ENCODE measurements around the gene SLC34A1.

DNA sequence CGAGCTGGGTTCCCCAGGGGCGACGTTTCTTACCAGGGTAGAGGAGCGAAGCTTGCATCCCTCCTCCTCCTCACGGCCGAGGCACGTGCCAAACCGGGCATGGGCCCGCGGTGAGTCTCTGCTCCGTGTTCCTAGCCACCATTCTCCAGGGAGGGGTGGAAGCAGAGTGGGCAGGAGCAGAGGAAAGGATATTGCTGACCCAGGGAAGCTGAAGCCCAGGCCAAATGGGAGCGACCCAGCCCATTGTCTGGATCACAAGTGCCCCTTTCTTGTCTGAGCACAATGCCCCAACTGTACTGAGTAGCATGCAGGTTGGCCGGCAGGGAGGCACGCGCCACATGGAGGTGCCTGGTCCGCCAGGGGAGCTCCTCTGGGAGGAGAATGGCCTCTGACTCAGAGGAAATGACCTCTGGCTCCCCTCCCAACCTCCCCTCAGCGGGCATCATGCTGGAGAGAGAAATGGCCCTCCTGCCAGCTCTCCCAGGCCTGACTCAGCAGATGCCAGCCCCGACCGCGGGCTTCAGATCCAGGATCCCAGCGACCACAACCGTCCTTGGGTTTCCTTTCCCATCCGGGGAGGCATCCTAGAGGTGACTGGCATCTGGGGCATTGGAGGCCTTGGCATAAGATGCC is 63.5 kb downstream of the SLC34A1 start:
- 0 out of 2 replicates have a peak, but pooled peaks have one; percentile 40 for TF ChIP-seq ARNTL (CRISPR knock-in tag; IDR thresholded peaks at IDR 0.05)
- no peak for TF ChIP-seq YY1 (IDR thresholded peaks at IDR 0.05; ENCODE audit: insufficient read depth, insufficient replicate concordance, low read depth, low read length)
- TF ChIP-seq CTCF (CRISPR knock-in tag; IDR thresholded peaks at IDR 0.05): peak; percentile 46
- TF ChIP-seq HDAC1 (CRISPR knock-in tag; IDR thresholded peaks at IDR 0.05): 0 out of 2 replicates have a peak, but pooled peaks have one; percentile 45
- no peak for TF ChIP-seq TCF7L2 (IDR thresholded peaks at IDR 0.05; ENCODE audit: low read depth, low read length)
- TF ChIP-seq ATF4 (CRISPR knock-in tag; IDR thresholded peaks at IDR 0.05): 0 out of 4 replicates have a peak, but pooled peaks of 1 of the 2 experiments have one; percentile 3
- no peak for TF ChIP-seq ZNF124 (CRISPR knock-in tag; IDR thresholded peaks at IDR 0.05)
- TF ChIP-seq, protein P1, sequence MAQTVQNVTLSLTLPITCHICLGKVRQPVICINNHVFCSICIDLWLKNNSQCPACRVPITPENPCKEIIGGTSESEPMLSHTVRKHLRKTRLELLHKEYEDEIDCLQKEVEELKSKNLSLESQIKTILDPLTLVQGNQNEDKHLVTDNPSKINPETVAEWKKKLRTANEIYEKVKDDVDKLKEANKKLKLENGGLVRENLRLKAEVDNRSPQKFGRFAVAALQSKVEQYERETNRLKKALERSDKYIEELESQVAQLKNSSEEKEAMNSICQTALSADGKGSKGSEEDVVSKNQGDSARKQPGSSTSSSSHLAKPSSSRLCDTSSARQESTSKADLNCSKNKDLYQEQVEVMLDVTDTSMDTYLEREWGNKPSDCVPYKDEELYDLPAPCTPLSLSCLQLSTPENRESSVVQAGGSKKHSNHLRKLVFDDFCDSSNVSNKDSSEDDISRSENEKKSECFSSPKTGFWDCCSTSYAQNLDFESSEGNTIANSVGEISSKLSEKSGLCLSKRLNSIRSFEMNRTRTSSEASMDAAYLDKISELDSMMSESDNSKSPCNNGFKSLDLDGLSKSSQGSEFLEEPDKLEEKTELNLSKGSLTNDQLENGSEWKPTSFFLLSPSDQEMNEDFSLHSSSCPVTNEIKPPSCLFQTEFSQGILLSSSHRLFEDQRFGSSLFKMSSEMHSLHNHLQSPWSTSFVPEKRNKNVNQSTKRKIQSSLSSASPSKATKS (CRISPR knock-in tag; IDR thresholded peaks at IDR 0.05): no peak
